NK-92 treated with Interleukin-12 subunit alpha and Interleukin-12 subunit beta, amount 100 ng/mL, for 24 hours (cell line): ENCODE measurements around the gene TPP1.

Source experiments
- DNase-seq: peaks from one replicate; lab custom pipeline; 2025; lab: John Stamatoyannopoulos, UW

The TPP1 gene

GRCh38 chr11:6563121-6563619, 56.1 kb downstream of the TPP1 start:
- DNase-seq = no peak
